GM12892 (cell line): Measurements from ENCODE around the gene BRD9.
"Not testable (repeated sequence)": the region's sequence is repeated elsewhere in the genome, so short reads cannot be mapped to it uniquely, and the experiment has no call there.

Source experiments
- POLR2A ChIP-seq: IDR thresholded peaks from 2 replicates; pipeline ENCODE4 v1.6.1; 2011; ENCODE audit warnings: low read depth, low read length, control low read depth
- POLR2AphosphoS5 ChIP-seq: IDR thresholded peaks from 2 replicates; pipeline ENCODE4 v1.6.1; 2011; ENCODE audit warnings: low read depth, low read length, control low read depth

GRCh38 chr5:929182-929581 is 36.6 kb upstream of the BRD9 start:
- not testable (repeated sequence) for TF ChIP-seq POLR2A, POLR2AphosphoS5
